ENCODE data around the gene PIANP.

PIANP gene

GRCh38 chr12:6696690-6697583, 3.7 kb downstream of the PIANP start:
- H3K4me3 ChIP-seq (ENCODE audit: low read depth, low read length) = no peak overlapping the region
- DNase-seq (ENCODE audit: low read depth) = no peak
- no peak for TF ChIP-seq CTCF (IDR thresholded peaks at IDR 0.05; ENCODE audit: control insufficient read depth, extremely low read depth, insufficient read depth)

DNA sequence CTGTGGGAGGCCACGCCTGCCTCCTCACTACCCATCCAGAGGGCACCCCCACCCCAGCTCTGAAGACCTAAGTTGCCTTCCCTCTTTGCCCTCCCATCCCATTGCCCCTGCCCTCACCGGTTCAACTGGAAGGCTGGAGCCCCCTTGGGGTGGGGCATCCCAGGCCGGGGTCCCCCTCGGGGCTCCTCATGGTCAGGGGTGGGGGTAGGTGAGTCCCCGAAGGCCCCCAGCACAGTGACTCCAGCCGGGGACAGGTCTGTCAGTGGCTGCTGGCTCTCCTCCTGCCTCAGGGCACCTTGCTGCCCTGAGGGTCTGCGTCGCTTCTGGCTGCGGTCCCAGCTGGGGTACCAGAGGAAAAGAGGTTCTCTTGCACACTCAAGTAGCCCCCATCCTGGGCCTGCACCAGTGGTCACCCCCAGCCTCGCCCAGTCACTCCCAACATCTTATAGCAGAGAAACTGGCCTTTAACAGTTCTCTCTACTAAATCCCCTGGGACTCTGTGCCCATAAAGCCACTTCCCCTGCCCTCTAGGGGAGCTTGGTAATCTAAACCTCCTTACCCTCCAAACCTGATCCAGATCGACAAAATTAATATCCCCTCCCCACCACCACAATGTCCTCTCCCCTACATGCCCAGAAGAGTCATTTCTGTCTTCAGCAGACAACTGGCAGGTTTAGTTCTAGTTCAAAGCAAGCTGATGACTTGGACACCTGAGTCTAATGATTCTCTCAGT, 5.1 kb downstream of the PIANP start:
- no peak overlapping the region for H3K4me3 ChIP-seq (ENCODE audit: low read depth, low read length)
- no peak for TF ChIP-seq CTCF (IDR thresholded peaks at IDR 0.05; ENCODE audit: control insufficient read depth, extremely low read depth, insufficient read depth)

DNA sequence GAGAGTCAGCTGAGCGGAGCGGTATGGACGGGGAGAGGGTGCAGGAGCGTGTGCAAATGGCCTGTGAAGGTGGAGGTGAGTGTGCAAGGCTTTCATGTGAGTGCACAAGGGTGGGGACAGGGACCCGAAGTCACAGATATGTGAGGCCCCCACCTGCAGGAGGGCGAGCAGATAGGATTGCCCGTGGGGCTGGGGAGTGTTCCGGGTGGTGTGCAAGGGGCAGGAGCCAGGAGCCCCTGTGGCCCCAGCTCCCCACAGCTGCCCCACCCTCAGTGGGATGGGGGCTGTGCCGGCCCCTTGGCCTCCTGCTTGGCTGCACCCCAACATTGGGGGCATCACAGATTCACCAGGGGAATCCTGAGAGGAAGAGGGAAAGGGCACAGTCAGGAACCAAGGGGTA, 5.9 kb downstream of the PIANP start:
- DNase-seq (ENCODE audit: low read depth) = no peak
- no peak overlapping the region for H3K4me3 ChIP-seq (ENCODE audit: low read depth, low read length)
- no peak for TF ChIP-seq CTCF (IDR thresholded peaks at IDR 0.05; ENCODE audit: control insufficient read depth, extremely low read depth, insufficient read depth)

More for the DNA sequence above, 5.1 kb downstream of the PIANP start:
- no peak for DNase-seq (ENCODE audit: low read depth)

GRCh38 chr12:6693832-6694355, 6.7 kb downstream of the PIANP start:
- no peak overlapping the region for H3K4me3 ChIP-seq (ENCODE audit: low read depth, low read length)
- no peak for TF ChIP-seq CTCF (IDR thresholded peaks at IDR 0.05; ENCODE audit: control insufficient read depth, extremely low read depth, insufficient read depth)
- no peak for DNase-seq (ENCODE audit: low read depth)

GRCh38 chr12:6692888-6693287, 7.7 kb downstream of the PIANP start:
- TF ChIP-seq CTCF (IDR thresholded peaks at IDR 0.05; ENCODE audit: control insufficient read depth, extremely low read depth, insufficient read depth) = no peak
- DNase-seq (ENCODE audit: low read depth) = no peak
- H3K4me3 ChIP-seq (ENCODE audit: low read depth, low read length) = no peak overlapping the region

- no peak overlapping the region for H3K4me3 ChIP-seq (ENCODE audit: low read depth, low read length)
- DNase-seq (ENCODE audit: low read depth) = no peak
- TF ChIP-seq CTCF (IDR thresholded peaks at IDR 0.05; ENCODE audit: control insufficient read depth, extremely low read depth, insufficient read depth) = no peak
These were observed 9.1 kb downstream of the PIANP start for GRCh38 chr12:6691473-6691872.

Data from LNCaP clone FGC (cell line).